Stomach (tissue), 4 donors: ENCODE results near the gene HOXD10.

Source experiments
- CTCF ChIP-seq, 7 experiments: fragments of 450-650 bp in 4 of 7; fragments of 200-600 bp in 3 of 7; sonication (generic) in 3 of 7; IDR thresholded peaks; one replicate each; pipeline ENCODE4 v1.5.1; 2016 to 2019; ENCODE audit warnings: antibody characterized with exemption in 7 of 7, control low read depth in 2 of 7, mild to moderate bottlenecking in 1 of 7
- POLR2A ChIP-seq, 4 donors: fragments of 450-650 bp; IDR thresholded peaks; one replicate each; pipeline ENCODE4 v1.6.1; 2016; ENCODE audit warnings: antibody characterized with exemption in 4 of 4, control low read depth in 2 of 4, mild to moderate bottlenecking in 1 of 4, moderate library complexity in 1 of 4

GRCh38 chr2:176156807-176157498, 40.4 kb downstream of the HOXD10 start, which contains the start of gene HOXD3:
- TF ChIP-seq POLR2A (IDR thresholded peaks at IDR 0.05) (no peak), CTCF (IDR thresholded peaks at IDR 0.05) (no peak)
